ENCODE measurements around the gene LPP.

The LPP gene

GRCh38 chr3:188257384-188258026 lies 103.5 kb downstream of the LPP start:
- DNase-seq: no peak

DNA sequence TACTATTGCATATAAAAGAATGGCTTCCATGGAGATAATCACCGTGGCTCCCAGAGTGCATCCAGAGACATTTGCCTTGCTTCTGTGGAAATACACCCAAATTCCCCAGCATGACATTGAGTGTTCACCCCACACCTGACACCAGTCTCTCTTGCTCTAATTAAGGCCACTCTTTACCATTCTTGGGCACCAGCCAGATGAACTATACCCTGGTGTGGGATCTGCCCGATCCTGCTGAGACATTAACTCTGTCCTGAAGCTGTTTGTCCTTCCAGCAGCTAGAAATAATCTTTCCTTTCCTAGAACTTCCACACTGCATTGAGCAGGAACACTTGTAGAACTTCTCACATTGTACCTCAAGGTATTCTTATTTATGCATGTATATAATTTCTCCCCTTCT lies 105.2 kb downstream of the LPP start:
- no peak for DNase-seq

DNA sequence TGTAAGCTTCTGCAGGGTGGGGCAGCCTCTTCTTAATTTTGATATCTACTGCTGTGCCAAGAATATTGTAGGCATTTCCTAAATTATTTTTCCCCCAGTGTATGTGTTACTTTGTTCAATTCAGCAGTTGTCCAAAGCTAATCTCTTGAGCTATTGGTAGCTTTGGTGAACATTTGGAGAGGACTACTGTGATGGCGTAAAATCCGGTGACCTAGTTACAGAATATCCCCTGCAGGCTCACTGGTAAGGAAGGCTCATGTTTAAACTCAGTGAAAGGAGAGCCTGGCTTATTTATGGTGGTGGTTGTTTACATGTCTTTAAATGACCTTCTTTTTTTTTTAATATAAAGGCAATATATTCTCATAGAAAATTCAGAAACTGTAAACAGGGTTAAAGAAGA lies 105.6 kb downstream of the LPP start:
- DNase-seq: no peak

GRCh38 chr3:188261011-188261410 lies 107.1 kb downstream of the LPP start:
- DNase-seq: no peak

- DNase-seq: no peak
These were observed 108.5 kb downstream of the LPP start for GRCh38 chr3:188262488-188262887.

GRCh38 chr3:188262913-188263683 lies 109.1 kb downstream of the LPP start:
- no peak for DNase-seq

GRCh38 chr3:188264226-188265207 lies 110.6 kb downstream of the LPP start:
- no peak for DNase-seq

DNA sequence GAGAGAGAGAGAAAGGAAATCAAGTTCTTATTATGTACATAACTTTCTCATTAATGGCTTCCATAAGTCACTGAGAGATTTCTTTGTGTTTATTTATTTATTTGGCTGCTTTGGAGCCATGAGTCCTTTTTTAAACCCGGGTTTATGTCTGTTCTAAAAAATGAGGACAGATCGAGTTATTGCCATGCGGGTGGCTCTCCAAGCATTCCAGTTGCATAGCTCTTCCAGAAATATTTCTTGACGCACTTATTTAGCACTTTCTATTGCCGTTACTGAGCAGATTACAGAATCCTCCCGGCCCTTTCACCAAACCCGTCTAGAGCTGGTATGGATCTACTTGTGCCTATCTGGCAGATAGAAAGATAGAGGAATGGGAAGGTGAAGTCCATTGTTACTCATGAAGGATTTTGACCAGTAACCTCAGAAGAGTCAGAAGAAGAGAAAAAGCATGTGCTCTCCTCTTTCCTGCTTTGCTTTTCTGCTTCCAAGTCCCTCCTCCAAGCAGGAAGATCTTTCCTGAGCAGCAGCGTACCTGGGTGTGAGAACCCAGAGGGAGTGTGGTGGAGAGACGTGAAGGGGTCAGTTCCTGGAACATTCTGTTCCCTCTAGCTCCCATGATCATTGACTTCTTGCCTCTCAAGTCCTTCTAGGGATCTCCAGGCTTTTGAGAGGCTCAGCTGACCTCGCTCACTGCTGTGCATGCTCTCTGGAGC lies 112.8 kb downstream of the LPP start:
- no peak for DNase-seq

GRCh38 chr3:188267790-188268335 lies 113.9 kb downstream of the LPP start:
- no peak for DNase-seq

- DNase-seq: no peak
These were observed 114.4 kb downstream of the LPP start for GRCh38 chr3:188268336-188268735.

DNA sequence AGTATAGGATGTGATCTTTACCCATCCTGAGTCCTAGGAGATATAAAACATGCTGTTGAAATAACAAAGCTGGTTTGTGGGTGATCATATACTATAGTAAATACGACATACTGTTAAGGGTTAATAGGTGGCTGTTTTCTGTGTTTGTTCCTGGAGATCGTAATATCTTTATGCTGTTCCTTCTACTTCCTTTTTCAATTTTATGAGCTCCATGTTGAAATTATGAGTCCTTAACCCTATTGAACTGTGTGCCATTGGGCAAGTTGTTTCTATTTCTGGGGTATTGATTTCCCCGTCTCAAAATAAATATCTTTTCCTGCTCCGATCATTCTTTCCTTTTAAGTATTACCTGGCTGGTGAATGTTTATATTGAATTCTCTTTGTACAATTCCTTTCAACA lies 115.1 kb downstream of the LPP start:
- DNase-seq: no peak

DNA sequence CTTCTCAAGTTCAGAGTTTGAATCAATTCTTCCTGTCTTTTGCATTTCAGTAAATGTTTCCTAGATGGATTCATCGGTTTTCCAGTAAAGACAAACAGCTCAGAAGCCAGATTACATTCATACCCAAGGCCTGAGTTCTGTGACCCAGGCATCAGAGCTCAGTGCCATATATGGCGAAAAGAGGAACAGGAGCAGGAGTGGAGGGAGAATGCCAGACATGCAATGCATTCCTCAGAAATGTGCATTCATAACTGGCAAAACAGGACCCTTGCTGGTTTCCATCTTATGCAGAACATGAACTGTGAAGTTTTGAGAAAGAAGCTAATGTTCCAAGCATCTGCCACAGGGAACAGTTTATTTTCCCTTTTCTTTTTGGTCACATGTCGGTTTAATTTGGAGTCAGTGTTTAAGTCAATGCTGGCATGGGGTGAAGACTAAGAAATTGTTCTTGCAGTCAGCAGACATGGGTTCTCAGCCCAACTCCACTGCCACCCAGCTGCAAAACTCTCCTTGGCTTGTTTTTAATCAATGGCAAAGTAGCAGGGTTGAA lies 116.5 kb downstream of the LPP start:
- no peak for DNase-seq

- DNase-seq: no peak
These were observed 117.4 kb downstream of the LPP start for GRCh38 chr3:188271226-188271914.

- DNase-seq: no peak
These were observed 118.8 kb downstream of the LPP start for GRCh38 chr3:188272481-188273372.

DNA sequence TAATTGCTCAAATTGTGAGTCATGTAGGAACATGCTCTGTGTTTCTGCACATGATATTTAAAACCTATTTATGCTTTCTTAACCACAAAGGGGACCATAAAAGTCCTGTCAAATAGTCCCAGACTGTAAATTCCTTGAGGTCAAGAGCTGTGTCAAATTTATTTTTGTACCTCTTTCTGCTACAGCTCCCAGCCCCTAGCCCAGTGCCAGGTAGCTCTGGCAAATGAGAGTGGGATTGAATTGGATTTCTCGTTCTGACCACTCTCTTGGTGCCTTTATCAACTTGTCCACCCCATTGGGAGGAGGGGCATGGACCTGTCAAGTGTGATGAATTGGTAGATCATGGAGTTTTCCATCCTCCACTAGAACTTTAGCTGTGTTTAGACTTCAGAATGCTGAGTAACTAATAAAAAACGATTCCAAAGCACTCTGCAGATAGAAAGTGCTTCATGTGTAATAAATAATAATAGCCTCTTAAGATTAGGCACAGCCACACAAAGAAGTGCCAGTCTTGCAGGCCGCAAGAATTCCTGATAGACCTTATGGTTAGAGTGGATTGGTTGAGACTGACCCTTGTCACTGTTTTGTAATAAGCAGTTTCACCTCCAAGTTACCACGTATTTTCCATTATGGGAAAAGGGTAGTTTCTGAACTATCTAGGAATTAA lies 120.4 kb downstream of the LPP start:
- no peak for DNase-seq

DNA sequence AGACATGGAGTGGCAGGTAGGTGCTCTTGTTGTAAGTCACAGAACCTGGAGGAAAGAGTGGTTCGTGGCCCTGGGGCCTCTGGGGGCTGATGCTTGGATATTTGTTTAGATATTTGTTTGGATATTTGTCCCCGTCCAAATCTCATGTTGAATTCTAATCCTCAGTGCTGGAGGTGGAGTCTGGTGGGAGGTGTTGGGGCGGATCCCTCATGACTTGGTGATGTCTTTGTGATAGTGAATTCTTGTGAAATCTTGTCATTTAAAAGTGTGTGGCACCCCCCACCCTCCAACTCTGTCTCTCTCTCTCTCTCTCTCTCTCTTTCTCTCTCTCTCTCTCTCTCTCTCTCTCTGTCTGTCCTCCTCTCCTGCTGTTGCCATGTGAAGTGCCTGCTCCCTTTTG lies 122.4 kb downstream of the LPP start:
- DNase-seq: no peak

DNA sequence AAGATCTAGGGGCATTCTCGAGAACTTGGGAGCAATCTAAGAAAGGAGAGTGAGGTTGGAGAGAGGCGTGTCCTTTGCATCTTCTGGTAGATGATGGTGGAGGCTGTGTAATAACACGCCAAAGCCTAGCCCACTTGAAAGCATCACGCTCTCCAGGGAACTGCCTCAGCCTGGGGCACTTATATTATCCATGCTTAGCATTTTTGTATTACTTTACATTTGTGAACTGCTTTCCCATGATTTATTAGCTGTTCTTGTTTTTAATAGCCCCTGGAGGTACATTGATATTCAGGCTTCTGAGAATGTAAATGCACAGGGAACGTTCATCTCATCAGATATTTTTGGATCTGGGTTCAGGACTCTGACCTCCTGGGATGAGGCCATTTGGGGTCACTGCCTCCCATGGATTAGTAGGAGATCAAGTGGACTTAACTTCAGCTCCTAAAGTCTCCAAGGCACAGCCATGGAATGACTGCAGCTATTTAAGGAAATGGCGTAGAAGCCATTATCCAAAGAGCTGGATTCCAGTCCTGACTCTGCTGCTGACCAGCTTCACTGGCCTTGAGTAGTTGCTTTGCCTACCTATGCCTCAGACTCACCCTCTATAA lies 124.9 kb downstream of the LPP start:
- DNase-seq: no peak

DNA sequence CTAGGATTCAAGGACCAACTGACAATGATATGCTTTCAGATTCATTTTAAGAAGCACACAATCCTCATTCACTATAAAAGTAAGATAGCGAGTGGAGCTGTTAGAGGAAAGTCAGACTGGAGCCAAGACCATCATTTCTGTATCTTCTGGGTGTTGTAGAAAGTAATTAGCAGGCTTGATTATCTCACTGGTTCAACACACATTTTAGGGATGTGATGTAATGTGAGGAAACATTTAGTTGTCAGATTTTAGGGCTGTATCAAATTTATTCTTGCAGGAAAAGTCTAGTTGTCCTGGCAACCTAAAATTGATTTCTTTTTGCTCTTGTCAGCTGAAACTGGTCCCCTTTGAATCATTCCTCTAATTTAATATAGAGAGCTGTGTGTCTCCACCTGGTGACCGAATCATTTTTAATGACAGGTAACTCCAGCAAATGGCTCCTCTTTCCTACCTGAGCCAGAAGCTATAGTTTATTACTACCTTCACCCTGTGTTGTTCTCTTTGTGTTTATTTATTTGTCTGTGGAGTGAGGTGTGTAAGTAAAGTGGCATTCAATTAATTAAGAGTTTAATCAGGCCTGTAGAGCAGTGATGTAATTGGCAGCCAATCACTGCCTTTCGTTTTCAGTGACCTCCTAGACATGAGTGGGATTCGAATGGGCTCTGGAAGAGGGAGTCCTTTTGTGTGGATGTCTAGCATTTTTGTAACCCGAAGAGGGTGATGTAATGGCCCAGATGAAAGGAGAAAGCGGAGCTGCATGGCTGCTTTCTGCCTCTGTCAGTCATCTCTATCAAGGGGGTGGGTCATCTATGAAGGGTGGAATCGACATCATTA lies 125.8 kb downstream of the LPP start:
- DNase-seq: no peak

DNA sequence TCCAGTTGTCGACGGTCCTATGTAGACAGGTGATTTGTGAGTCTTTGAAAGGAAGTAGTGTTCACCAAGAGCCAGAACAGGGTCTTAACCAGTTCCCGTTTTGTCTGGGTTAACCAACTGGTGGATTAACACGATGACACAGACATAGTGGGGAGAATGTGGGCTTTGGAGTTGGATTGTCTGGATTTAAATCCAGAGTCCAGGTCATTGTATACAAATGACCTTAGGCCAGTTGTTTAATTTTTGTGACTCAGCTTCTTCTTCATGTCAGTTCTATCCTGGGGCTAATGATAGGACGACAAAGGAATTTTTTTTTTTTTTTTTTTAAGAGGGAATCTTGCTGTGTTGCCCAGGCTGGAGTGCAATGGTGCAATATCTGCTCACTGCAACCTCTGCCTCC lies 126.7 kb downstream of the LPP start:
- DNase-seq: no peak

Measured in NCI-H1092 (cell line).